Left ventricle myocardium inferior (tissue), 1 donor: ENCODE measurements around the gene LEFTY2. TPM values are rescaled to one million over a fixed set of nuclear protein-coding genes. Genes with fewer than 3 reads are reported as not detected.

Source experiments
- DNase-seq: peaks from one replicate; pipeline ENCODE4 v3.0.0-alpha.2; 2020
- H3K27ac ChIP-seq: fragments of 200-600 bp; replicated peaks from 2 replicates; pipeline ENCODE4 v1.8.0; 2021
- H3K27me3 ChIP-seq: fragments of 200-600 bp; 2 replicates; pipeline ENCODE4 v1.8.0; 2021; ENCODE audit warnings: low read depth
- H3K36me3 ChIP-seq: fragments of 200-600 bp; 2 replicates; pipeline ENCODE4 v1.8.0; 2021
- H3K4me1 ChIP-seq: fragments of 200-600 bp; 2 replicates; pipeline ENCODE4 v1.8.0; 2021
- H3K4me3 ChIP-seq: fragments of 200-600 bp; 2 replicates; pipeline ENCODE4 v1.8.0; 2021; ENCODE audit warnings: mild to moderate bottlenecking, moderate library complexity
- H3K9me3 ChIP-seq: fragments of 200-600 bp; replicated peaks from 2 replicates; pipeline ENCODE4 v1.8.0; 2021
- CTCF ChIP-seq: fragments of 200-600 bp; IDR thresholded peaks from 2 replicates; pipeline ENCODE4 v1.8.0; 2021; ENCODE audit warnings: antibody characterized with exemption, mild to moderate bottlenecking, borderline replicate concordance
- intact Hi-C: fragments of 100-400 bp; cut with micrococcal nuclease; formaldehyde crosslinking; loops from one replicate; pipeline ENCODE4 v1.11.0; 2022
- total RNA-seq: library from RNA; stranded (reverse); fragmentation: NEBNext Ultra II Directional; extraction: Animal tissue kit (Norgen Biotek cat#: 25700); gene quantifications from one replicate; pipeline ENCODE4 v1.2.1, GENCODE V29; 2021
- donor health status: DM: no; HTN: yes; CAD: no; lungs with severe emphysema.

The LEFTY2 gene
- total RNA-seq, 1 donor from 2014 or later, result 0.69 TPM

GRCh38 chr1:225896494-225896893 is 44.5 kb downstream of the LEFTY2 start:
- no peak for TF ChIP-seq CTCF

DNA sequence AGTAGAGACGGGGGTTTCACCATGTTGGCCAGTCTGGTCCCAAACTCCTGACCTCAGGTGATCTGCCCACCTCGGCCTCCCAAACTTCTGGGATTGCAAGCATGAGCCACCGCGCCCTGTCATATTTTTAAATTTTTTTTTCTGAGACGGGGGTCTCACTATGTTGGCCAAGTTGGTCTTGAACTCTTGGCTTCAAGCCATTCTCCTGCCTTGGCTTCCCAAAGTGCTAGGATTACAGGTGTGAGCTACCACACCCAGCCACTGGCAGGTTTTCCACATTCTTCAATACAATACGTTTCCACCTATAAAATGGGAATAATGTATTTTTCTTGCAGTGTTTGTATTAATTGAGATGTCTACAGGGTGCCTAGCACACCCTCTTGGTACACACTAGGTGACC is 48.7 kb downstream of the LEFTY2 start:
- no peaks in the 10 kb centered on the region for H3K36me3 ChIP-seq
- no peak for TF ChIP-seq CTCF
- peaks cover 15% of the 10 kb centered on the region for H3K27me3 ChIP-seq
- H3K4me1 ChIP-seq, result no peaks in the 10 kb centered on the region
- H3K27ac ChIP-seq, result no peak overlapping the region
- intact Hi-C loops, result no loop called here
- H3K9me3 ChIP-seq, result no peaks in the 10 kb centered on the region
- DNase-seq, result no peak
- H3K4me3 ChIP-seq, result no peak overlapping the region

More at GRCh38 chr1:225896494-225896893, 44.5 kb downstream of the LEFTY2 start:
- Histone ChIP-seq H3K36me3 (no peaks in the 10 kb centered on the region), H3K4me3 (no peak overlapping the region), H3K27me3 (no peaks in the 10 kb centered on the region), H3K9me3 (no peaks in the 10 kb centered on the region), H3K4me1 (no peaks in the 10 kb centered on the region), H3K27ac (no peak overlapping the region)
- intact Hi-C loops, result no loop called here
- DNase-seq, result no peak

DNA sequence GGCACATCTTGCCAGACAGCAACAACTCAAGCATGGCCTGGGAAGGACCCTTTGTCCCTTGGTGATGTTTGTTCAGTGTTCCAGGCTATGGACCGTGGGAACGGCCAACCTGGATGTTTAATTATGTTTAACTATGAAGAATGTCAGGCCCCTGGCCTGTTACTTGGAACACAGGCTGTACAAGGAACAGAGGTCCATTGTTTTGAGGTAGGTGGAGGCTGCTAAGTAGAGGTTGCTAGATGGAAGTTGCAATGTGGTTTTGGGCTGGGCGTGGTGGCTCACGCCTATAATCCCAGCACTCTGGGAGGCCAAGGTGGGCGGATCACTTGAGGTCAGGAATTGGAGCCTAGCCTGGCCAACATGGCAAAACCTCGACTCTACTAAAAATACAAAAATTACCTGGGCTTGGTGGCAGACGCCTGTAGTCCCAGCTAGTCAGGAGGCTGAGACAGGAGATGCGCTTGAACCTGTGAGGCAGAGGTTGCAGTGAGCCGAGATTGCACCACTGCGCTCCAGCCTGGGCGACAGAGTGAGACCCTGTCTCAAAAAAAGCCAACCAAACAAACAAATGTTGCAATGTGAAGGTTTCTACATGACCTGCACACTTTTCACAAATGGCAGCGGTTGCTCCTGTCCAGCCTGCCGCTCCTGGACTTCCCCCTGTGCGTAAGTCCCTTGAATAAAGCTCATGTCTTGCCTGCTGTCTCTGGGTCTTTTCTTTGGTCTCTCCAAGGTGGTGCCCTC is 49.6 kb downstream of the LEFTY2 start:
- H3K27me3 ChIP-seq, result peaks cover 15% of the 10 kb centered on the region
- DNase-seq, result no peak
- TF ChIP-seq CTCF, result no peak
- no peak overlapping the region for H3K27ac ChIP-seq
- H3K4me3 ChIP-seq, result no peak overlapping the region
- H3K4me1 ChIP-seq, result no peaks in the 10 kb centered on the region
- intact Hi-C loops, result no loop called here
- no peaks in the 10 kb centered on the region for H3K36me3 ChIP-seq
- H3K9me3 ChIP-seq, result no peaks in the 10 kb centered on the region

DNA sequence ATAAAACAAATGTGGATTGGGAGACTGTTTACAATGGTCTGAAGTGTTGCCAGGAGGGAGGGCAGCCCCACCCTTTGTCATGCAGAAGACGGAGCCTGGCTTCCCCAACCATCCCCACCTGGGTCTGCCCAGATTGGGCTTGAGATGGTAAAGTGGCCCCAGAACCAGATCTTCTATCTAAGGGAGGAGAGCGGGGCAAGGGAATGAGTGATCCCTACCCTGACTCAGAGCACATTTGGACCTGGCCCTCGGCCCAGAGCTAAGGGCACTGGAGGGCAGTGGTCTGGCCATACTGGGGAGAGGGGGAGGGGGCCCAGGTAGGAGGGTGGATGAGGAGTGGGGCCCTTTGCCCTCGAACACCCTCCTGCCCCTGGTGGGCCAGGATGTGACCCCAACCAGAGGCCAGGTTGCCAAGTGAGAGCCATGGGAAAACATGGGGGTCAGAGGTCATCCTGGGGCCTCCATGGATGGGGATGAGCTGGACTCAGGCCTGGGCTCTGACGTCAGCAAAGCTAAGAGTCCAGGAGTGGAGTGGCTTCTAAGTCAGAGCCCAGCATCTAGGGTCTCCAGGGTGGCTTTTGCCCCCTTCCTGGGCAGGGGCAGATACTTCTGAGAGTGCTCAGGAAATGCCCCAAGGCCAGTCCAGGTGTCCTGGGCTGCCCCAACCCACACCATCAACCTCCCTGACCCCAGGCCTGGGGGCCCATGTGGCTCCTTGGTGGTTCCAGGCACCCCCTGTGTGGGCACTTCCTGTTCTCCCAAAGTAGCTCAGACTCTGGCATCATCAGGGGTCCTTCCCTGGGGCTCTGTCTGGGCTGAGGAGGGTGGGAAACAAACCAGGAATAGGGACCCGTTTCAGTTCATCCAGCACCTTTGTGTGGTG is 50.4 kb downstream of the LEFTY2 start:
- H3K27ac ChIP-seq, result no peak overlapping the region
- H3K4me1 ChIP-seq, result no peaks in the 10 kb centered on the region
- H3K4me3 ChIP-seq, result no peak overlapping the region
- no peaks in the 10 kb centered on the region for H3K9me3 ChIP-seq
- no peaks in the 10 kb centered on the region for H3K36me3 ChIP-seq
- TF ChIP-seq CTCF, result no peak
- H3K27me3 ChIP-seq, result peaks cover 15% of the 10 kb centered on the region
- intact Hi-C loops, result no loop called here
- no peak for DNase-seq

DNA sequence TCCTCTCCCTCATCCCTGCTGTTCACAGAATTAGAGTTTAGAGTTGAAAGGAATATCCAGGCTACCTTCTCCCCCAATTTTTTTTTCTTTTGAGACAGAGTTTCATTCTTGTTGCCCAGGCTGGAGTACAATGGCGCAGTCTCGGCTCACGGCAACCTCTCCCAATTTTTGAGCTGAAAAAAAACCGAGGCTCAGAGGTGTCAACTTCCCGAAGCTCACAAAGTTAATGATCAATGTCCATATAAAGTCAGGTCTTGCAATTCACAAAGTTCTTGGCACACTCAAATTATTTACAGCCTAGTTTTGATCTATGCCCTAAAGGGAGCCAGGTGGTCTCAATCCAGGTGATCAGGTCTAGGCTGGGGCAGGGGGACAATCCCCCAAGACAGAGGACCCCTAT is 51.3 kb downstream of the LEFTY2 start:
- H3K27ac ChIP-seq, result no peak overlapping the region
- H3K4me3 ChIP-seq, result no peak overlapping the region
- no peaks in the 10 kb centered on the region for H3K4me1 ChIP-seq
- DNase-seq, result no peak
- no peaks in the 10 kb centered on the region for H3K9me3 ChIP-seq
- TF ChIP-seq CTCF, result no peak
- intact Hi-C loops, result no loop called here
- no peaks in the 10 kb centered on the region for H3K36me3 ChIP-seq
- peaks cover 15% of the 10 kb centered on the region for H3K27me3 ChIP-seq
